ENCODE measurements around the gene MED29. TPM values are rescaled to one million over a fixed set of nuclear protein-coding genes. Genes with fewer than 3 reads are reported as not detected.

Gene MED29
- polyA plus RNA-seq, 1 donor: 36.3 TPM

GRCh38 chr19:39410017-39410830 is 19.0 kb downstream of the MED29 start:
- DNase-seq: no peak

GRCh38 chr19:39410831-39411080 is 19.6 kb downstream of the MED29 start:
- DNase-seq: no peak

GRCh38 chr19:39411081-39411831 is 20.1 kb downstream of the MED29 start:
- no peak for DNase-seq

- DNase-seq: peak; percentile 91
Measured at GRCh38 chr19:39411832-39412099, 20.6 kb downstream of the MED29 start.

- peak; percentile 99 for DNase-seq
Measured at GRCh38 chr19:39412100-39412866, 21.1 kb downstream of the MED29 start, which contains the start of gene PLEKHG2. TSS of gene PLEKHG2 (plus strand) at chr19:39412669. CDS start at chr19:39414087, 1,418 bp downstream.

- DNase-seq: no peak
Measured at GRCh38 chr19:39412867-39413271, 21.7 kb downstream of the MED29 start.

GRCh38 chr19:39413272-39413910 is 22.2 kb downstream of the MED29 start:
- DNase-seq: peak; percentile 78

GRCh38 chr19:39413911-39414608 is 22.9 kb downstream of the MED29 start:
- DNase-seq: no peak

- no peak for DNase-seq
Measured at GRCh38 chr19:39415111-39416046, 24.2 kb downstream of the MED29 start.

GRCh38 chr19:39416152-39417120 is 25.3 kb downstream of the MED29 start:
- no peak for DNase-seq

- DNase-seq: no peak
Measured at GRCh38 chr19:39417463-39418181, 26.4 kb downstream of the MED29 start.

GRCh38 chr19:39419003-39419402 is 27.8 kb downstream of the MED29 start:
- DNase-seq: no peak

- no peak for DNase-seq
Measured at GRCh38 chr19:39420769-39421168, 29.6 kb downstream of the MED29 start.

GRCh38 chr19:39422020-39422419 is 30.8 kb downstream of the MED29 start:
- no peak for DNase-seq

GRCh38 chr19:39423258-39424086 is 32.3 kb downstream of the MED29 start:
- DNase-seq: no peak

- no peak for DNase-seq
Measured at GRCh38 chr19:39424934-39425333, 33.8 kb downstream of the MED29 start.

- DNase-seq: no peak
Measured at GRCh38 chr19:39425744-39426143, 34.6 kb downstream of the MED29 start.

- no peak for DNase-seq
Measured at GRCh38 chr19:39426170-39426569, 35.0 kb downstream of the MED29 start.

All from left kidney (tissue), 2 donors.